GM18909 (cell line): ENCODE results near the gene FNDC3B.

Experiments used
- ATAC-seq: cut with Tn5 transposase; IDR thresholded peaks from one replicate; pipeline ENCODE4 v1.9.1; 2021; ENCODE audit warnings: mild to moderate bottlenecking; ENCODE audit not compliant: unreplicated experiment, poor library complexity

FNDC3B gene

DNA sequence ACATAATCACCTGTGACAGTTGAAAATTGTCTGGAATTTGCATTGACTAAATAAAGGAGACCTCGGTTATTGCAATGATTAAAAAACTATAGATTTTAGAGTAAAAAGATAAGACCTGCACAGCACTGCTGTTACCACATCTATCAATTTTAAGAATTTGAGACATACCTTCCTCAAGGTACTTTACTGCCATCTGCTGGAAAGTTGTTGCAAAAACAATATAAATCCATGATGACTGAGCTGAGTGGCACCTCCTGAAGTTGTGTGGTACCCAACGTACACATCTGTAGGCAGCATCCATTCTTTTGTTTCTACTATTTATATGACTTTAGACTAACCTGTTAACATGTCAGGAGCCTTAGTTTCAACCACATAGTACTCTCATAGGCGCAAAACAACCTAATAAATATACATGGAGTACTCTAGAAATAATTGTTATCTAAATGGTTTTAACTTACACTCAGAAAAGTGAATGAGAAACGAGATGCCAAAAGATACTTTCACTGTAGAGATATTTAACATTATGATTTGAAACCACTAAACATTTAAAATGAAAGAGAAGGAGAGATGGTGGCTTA lies 302.2 kb downstream of the FNDC3B start:
- peak; percentile 75 for ATAC-seq

DNA sequence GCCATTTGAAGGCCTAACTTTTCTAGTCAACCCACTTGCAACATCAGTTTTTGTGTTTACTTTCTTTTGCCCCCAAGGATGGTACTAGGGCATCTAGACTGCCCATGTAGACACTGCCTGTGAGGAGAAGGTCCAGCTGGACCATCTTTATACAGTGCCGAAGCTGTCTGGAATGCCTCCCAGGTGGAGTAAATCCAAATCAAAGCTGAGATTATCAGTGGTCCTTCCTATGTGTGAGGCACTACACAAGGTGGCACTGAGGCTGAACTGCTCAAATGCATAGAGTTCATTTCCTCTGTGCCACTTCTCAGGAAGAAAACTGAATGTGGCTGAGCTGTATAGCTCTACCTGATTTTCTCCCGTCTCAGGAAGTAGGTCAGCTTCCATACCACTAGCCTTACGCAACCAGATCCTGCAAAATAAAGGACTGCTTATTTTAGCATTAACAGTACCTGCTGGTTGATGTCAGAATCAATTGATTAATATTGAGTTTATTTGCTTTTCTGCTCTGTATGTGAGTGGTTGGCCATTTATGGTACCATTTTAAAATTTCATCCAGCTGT lies 302.8 kb downstream of the FNDC3B start:
- no peak for ATAC-seq

DNA sequence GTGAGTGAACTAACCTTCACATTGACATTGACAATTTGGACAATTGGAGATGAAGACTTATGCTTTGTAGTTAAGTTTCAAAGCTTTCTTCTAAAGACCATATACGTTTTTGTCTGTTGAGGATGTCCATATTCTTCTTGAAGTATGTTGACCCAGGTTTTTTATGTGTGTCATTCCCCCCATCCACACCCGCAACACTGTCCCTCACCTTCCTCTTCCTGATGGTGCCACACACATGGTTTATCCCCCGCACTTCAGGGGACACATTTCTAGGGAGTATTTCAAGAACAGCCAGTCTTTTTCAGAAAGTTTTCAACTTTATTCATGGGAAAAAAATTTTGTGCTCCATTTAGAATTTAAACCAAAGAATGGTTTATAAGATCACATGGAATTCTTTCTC lies 303.7 kb downstream of the FNDC3B start:
- no peak for ATAC-seq

DNA sequence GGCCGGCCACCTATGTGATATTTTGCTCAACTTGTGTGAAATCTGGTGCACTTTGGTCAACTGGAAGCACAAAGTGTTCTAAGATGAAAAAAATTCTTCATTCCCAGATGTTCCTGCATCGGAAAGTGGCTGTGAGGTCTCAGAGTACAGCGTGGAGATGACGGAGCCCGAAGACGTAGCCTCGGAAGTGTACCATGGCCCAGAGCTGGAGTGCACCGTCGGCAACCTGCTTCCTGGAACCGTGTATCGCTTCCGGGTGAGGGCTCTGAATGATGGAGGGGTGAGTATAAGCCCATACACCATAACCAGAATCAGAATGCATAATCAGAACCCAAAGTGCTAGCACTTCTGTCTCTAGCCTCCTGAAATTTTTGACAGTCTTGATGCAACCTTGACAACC lies 304.6 kb downstream of the FNDC3B start:
- no peak for ATAC-seq

DNA sequence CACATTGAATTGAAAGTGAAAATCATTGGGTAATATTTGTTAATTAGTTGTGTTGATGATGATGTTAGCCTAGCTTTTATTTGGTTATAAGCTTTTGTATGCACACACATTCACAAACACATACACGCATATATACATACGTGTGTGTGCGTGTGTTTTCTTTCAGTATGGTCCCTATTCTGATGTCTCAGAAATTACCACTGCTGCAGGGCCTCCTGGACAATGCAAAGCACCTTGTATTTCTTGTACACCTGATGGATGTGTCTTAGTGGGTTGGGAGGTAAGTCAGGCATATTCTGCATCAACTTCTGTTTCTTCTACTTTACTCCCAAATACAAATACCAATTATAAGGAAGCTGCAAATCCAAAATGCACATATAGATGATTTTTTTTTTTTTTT lies 306.8 kb downstream of the FNDC3B start:
- no peak for ATAC-seq

DNA sequence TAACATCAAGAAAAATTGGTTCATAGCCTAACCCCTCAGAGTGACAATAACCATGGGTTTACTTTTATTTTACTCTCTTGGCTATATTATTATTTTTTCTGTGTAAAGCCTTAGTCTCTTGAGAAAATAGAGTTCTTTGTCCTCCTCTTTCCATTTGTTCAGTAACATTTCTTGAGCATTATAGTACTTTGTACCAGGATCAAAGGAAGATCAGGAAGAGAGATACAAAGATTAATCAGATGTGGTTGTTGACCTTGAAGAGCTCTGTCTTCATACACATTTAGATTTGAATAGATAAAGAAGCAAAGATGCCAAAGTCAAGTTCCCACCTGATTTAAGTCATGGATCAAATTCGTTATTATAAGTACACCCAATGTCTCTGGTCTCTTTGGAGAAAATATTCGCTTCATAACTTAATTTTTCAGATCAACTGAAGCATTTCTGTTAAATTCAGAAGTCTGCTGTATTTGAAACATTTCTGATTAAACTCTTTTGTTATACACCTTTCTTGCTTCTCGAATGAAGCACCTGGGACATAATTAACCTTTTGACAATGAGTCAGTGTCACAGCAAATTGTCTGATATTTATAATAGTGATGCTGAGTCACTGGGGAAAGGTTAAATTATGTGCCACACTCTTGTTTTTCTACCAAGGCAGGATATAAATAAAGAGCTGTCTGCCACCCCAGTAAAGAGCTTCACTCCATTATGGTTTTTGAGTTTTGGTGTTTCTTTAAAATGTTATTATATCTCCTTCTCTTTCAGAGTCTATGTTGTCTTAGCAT lies 308.7 kb downstream of the FNDC3B start:
- no peak for ATAC-seq

DNA sequence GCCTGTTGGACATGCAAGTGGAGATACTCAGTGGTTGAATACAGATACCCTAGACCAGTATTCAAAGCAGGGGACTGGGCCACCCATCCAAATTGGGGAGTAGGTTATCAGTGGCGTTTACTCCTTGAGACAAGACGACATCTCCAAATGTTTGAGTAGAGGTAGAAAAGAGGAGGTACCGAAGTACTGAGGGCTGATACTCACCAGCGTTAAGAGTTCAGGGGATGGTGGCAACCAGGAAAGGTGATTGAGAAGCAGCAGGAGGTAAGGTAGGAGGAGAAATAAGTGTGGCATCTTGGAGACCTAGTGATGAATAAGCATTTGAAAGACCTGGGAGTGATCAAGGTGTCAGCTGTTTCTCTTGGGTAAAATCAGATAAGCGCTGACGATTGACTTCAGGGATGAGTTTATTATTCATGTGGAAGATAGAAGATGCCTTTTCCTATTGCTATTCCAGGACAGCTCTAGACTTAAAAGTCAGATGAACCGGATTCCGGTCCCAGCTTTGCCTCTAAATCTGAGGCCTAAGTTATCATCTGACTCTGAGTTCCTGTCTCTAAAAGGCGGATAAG lies 312.6 kb downstream of the FNDC3B start:
- ATAC-seq, result no peak

DNA sequence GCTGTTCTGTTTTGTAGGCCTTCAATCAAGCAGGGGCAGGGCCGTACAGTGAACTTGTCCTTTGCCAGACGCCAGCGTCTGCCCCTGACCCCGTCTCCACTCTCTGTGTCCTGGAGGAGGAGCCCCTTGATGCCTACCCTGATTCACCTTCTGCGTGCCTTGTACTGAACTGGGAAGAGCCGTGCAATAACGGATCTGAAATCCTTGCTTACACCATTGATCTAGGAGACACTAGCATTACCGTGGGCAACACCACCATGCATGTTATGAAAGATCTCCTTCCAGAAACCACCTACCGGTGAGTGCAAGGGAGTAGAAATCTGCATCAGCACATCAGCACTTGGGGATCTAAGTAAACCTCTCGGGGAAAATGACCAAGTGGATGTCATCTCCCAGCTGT lies 313.4 kb downstream of the FNDC3B start:
- ATAC-seq, result no peak

DNA sequence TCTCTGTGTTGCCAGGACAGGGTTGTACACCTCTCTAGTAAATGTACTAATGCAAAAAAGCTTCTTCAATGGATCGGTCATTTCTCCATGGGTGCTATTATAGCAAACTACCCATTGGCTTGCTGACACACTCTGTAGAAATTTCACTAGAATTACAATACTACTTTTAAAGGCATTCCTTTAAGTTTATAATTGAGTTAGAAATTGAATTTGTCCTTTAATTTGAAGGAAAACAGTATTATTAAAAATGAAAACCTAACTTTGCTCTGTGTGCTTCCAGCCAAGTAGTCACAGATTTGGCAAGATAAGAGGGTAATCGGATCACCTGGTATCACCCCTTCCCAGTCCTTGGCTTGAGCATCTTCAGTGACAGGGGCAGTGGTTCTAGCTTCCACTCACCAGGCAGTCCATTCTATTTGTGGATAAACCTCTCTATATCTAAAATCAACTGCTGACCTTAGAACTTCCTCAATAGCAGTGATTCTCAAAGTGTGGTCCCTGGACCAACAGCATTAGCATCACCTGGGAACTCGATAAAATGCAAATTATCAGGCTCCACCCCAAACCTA lies 315.6 kb downstream of the FNDC3B start:
- no peak for ATAC-seq

DNA sequence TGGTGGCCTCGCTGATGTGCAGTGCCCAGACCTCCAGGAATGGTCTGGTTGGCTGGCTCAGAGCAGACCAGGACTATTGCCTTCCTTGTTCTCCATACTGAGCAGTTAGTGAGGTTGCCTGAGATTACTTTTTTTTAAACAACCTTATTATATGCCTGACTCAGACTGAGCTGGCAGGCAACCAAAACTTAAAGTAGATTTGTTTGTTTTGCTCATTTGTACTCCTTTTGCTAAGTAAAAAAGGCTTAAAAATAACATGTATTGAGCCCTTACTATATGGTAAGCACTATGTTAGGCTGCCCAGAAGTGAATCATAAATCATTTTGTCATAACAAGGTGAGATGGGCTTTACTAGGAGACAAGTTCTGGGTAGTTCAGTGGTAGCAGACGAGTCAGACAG lies 316.5 kb downstream of the FNDC3B start:
- no peak for ATAC-seq

DNA sequence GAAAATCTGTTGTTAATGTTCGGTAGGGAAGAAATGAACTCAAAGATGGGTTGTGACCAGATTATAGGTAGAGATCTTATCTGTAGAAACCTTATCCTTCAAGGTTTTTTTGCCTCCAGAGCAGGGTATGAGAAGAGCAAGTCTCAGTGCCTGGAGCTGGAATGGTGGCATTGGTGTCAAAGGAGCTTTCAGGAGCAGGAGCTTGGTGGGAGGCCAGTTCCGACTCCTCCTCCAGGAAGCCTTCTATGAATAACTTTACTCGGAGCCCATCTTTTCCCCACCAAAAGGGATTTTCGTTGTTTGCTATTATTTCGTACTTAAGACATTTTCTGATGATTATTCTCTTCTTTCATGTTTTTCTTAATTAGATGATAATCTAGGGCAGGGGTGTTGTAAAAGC lies 317.0 kb downstream of the FNDC3B start:
- ATAC-seq, result no peak

DNA sequence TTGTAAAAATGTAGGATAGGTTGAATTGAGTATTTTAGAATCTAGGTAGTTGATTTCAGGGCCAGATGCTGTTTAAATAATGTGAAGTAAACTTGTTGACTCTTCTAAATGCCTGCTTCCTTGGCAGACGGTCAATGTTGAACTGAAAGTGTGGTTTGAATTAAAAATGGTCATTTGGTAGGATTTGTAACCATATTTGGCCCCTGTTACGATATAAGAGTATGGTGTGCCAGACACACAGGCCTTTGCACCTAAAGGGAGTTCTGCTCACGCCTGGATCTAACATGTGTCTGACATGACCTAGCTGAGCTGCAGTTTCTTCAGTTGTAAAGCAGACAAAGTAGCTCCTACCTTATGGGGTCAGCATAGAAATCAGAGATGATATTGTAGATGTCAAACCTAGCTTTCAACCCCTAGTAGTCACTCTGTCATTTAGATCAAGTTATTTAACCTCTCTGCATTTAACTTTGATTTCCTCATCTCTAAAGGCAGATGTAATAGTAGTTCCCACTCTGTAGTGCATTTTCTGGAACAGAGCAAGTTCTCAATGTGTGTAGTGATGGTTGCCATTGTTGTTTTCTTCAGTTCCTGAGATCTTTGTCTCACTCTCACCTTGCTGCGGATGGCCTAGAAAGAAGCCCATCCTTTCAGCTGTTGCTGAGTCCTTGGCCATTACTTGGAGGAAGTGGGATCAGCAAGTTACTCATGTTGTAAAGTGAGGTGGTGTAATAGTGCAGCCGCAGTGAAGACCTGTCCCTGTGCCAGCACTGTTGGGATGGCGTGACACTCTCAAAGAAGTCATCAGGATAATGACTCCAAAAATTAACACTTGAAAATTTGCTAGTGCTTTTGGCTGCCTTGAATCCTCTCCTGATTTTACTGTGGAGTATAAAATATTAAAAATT lies 318.7 kb downstream of the FNDC3B start:
- ATAC-seq, result no peak

DNA sequence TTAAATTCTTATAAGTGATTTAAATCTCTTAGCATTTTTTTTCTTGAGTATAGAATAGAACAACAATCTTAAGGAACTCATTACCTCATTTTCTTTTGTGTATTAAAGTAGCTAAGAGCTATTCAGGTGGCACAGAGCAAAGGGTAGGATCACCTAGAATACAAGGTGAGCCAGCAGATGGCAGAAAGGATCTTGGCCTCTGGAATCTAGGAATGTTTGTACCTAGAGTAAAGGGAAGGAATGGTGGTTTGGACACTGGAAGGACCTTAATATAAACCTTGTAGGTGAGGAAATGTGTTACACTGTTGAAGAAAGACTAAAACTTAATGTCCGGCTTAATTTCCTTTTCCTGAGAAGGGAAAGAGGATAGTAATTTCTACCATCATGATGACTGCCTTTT lies 319.9 kb downstream of the FNDC3B start:
- no peak for ATAC-seq

DNA sequence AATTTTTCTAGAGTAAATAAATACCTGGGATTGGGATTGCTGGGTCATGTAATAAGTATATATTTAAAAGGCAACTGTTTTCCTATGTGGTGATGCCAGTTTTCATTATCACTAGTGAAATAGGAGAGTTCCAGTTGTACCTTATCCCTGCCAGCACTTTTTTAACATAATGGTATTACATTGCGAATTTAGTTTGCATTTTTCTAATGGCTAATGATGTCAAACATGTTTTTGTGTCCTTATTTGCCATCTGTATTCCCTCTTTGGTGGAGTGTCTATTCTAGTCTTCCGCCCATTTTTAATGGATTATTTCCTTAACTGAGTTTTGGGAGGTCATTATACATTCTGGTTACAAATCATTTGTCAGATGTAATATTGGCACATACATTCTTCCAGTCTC lies 320.6 kb downstream of the FNDC3B start:
- no peak for ATAC-seq

DNA sequence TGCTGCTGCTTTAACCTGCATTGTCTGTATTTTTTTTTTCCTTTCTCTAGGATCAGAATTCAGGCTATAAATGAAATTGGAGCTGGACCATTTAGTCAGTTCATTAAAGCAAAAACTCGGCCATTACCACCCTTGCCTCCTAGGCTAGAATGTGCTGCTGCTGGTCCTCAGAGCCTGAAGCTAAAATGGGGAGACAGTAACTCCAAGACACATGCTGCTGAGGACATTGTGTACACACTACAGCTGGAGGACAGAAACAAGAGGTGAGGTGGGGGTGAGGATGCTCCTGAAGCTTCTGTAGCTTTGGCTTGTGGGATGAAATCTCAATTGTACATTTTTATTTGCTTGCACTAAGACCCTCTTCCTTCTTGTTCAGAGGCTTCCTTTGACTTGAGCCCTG lies 323.2 kb downstream of the FNDC3B start:
- ATAC-seq, result no peak

DNA sequence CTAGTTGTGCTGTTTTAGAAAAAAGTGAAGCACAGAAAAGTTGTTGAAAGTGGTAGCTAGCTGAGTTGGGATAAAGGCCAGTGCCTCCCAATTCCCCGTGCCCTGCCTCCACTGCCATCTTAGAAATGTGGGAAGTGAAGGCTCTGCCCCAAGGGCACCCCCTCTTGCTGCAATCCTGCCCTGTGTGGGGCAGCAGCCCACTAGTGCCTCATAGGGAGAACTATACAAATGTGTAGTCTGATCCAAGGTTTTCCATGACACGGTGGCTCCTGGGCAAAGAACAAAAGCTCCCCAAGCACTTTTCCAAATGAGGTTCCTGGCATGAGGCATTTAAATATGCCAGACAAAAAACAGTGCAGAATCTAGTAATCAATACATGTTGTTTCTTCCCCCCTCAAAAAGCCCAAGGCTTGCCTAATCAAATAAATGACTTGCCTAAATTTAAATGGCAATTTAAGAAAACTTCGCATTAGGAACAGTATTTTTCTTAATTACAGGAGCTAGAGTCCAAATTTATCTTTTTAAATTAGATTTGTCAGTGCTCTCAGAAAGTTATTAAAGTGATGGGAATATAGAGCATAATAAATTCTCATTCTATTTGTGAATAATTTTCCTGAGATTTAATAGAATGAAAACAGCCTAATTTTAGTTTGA lies 325.1 kb downstream of the FNDC3B start:
- no peak for ATAC-seq

DNA sequence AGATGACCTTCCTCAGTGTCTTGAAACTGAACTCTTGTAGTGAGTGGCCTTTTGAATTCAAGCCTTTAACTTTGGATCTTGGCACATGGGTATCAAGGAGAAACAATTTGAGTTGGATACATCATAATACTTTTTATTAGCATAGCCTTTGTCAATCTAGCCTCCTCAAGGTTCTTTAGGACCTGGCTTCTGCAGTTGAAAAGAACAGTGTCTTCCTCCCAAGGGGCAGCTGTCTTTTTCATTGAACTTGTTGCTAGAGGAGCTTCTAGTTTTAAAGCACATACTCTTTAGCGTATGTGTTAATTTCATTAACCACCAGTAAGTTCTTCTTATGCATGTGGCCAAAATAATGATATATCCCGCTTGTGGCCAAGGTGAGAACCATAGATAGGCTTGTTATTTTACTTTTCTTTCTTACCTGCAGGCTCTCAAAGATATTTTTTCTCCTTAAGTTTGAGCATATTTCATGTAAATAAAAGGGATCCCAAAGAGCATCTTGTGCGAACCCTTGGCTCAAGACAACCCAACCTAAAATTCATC lies 325.7 kb downstream of the FNDC3B start:
- ATAC-seq, result no peak

DNA sequence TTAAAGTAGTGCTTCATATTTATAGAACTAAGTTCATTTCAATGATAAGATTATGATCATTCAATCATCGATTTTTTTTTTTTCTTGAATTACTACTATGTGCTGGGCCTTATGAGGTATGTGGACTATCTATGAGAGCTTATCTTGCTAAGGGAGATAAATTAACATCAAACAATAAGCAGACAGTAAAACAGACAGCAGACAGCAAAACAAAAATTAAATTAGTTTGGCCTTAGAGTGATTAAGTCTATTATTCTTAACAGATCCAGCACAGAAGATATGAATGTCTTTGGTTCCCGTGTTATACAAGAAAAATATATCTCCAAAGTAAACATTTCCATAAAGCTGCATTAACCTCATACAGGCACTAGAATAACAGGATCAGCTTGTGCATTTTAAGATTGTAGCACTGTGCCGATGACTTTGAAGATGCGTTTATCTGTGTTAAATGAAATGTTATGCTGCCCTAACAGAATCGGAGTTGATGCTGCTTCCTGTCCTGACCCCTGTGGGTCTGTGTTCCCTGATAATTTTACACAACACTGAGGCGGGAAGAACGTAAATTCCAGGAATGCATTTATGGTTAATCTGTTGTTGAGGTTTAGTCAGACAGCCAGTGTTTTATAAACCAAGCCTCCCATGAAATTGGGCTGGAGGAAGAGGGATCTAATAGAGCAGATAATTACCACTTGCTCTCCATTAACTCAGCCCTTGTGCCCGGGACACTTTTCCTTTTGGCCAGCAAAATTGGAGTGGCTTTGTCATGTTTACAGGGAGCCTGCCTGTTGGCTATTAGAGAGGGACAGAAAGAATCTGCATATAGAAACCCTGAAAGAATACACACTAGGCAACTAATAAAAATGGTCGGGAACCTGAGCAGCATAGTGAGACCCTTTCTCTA lies 328.1 kb downstream of the FNDC3B start:
- no peak for ATAC-seq
